AG09309 (cell line): ENCODE results near the gene FBXO7.
A peak's percentile ranks its signal among the peaks of the same experiment; 100 is the strongest.
"Not testable (repeated sequence)": the region's sequence is repeated elsewhere in the genome, so short reads cannot be mapped to it uniquely, and the experiment has no call there.

Experiments
- DNase-seq: peaks from one replicate; pipeline ENCODE4 v3.0.0-alpha.2; 2010; ENCODE audit warnings: low read depth
- H3K4me3 ChIP-seq: 2 replicates; pipeline ENCODE4 v1.5.1; 2011; ENCODE audit warnings: mild to moderate bottlenecking, low read depth, low read length, moderate library complexity; ENCODE audit not compliant: control insufficient read depth
- CTCF ChIP-seq: IDR thresholded peaks from 2 replicates; pipeline ENCODE4 v1.5.1; 2011; ENCODE audit warnings: mild to moderate bottlenecking, low read depth, low read length, inconsistent platforms; ENCODE audit not compliant: insufficient read depth, control insufficient read depth; ENCODE audit errors: missing control alignments

The FBXO7 gene

GRCh38 chr22:32476281-32477195 lies 1.9 kb downstream of the FBXO7 start:
- DNase-seq, result no peak
- TF ChIP-seq CTCF, result no peak
- H3K4me3 ChIP-seq, result peak overlapping the region; percentile 76

GRCh38 chr22:32477596-32477995 lies 3.0 kb downstream of the FBXO7 start:
- H3K4me3 ChIP-seq, result no peak overlapping the region
- no peak for TF ChIP-seq CTCF
- no peak for DNase-seq

- H3K4me3 ChIP-seq, DNase-seq: not testable (repeated sequence)
Measured at GRCh38 chr22:32478552-32478951, 3.9 kb downstream of the FBXO7 start.

GRCh38 chr22:32478994-32479393 lies 4.4 kb downstream of the FBXO7 start:
- no peak for TF ChIP-seq CTCF
- no peak for DNase-seq

GRCh38 chr22:32480238-32480637 lies 5.6 kb downstream of the FBXO7 start:
- DNase-seq, result no peak
- TF ChIP-seq CTCF, result no peak
- no peak overlapping the region for H3K4me3 ChIP-seq

More at GRCh38 chr22:32478994-32479393, 4.4 kb downstream of the FBXO7 start:
- no peak overlapping the region for H3K4me3 ChIP-seq

GRCh38 chr22:32482708-32483107 lies 8.1 kb downstream of the FBXO7 start:
- H3K4me3 ChIP-seq, result no peak overlapping the region
- no peak for DNase-seq
- no peak for TF ChIP-seq CTCF

- no peak overlapping the region for H3K4me3 ChIP-seq
- no peak for TF ChIP-seq CTCF
- DNase-seq, result no peak
Measured at GRCh38 chr22:32486656-32487390, 12.2 kb downstream of the FBXO7 start.
